Activated CD4-positive, alpha-beta memory T cell treated with anti-CD3 and anti-CD28 coated beads for 36 hours (primary cell): ENCODE results near the gene WWTR1. TPM values are rescaled to one million over a fixed set of nuclear protein-coding genes. Genes with fewer than 3 reads are reported as not detected.

Source experiments
- CTCF ChIA-PET: fragments of 350-600 bp; sonication (Branson Sonifier 250); formaldehyde crosslinking; loops from one replicate; lab custom pipeline; 2021; ENCODE audit warnings: antibody characterized with exemption, inconsistent platforms; lab: Charles Lee
- POLR2A ChIA-PET: fragments of 350-600 bp; sonication (Branson Sonifier 250); formaldehyde crosslinking; loops from one replicate; lab custom pipeline; 2021; ENCODE audit warnings: antibody characterized with exemption; lab: Charles Lee
- DNase-seq: peaks from one replicate; pipeline ENCODE4 v3.0.0-alpha.2; 2020
- H3K27ac Mint-ChIP-seq: one replicate; pipeline ENCODE4 v1.8.0; 2021; ENCODE audit warnings: mixed read lengths
- H3K27me3 Mint-ChIP-seq: one replicate; pipeline ENCODE4 v1.8.0; 2021; ENCODE audit warnings: mixed read lengths
- H3K36me3 Mint-ChIP-seq: one replicate; pipeline ENCODE4 v1.8.0; 2021; ENCODE audit warnings: mixed read lengths
- H3K4me1 Mint-ChIP-seq: one replicate; pipeline ENCODE4 v1.8.0; 2021; ENCODE audit warnings: low read depth, mixed read lengths
- H3K4me3 Mint-ChIP-seq: one replicate; pipeline ENCODE4 v1.8.0; 2021; ENCODE audit warnings: mild to moderate bottlenecking, mixed read lengths
- H3K9me3 Mint-ChIP-seq: one replicate; pipeline ENCODE4 v1.8.0; 2021; ENCODE audit warnings: mixed read lengths
- intact Hi-C: fragments of 100-400 bp; cut with micrococcal nuclease; formaldehyde crosslinking; loops from one replicate; pipeline ENCODE4 v1.15.1; 2023
- total RNA-seq, 2 experiments: library from RNA; stranded (reverse); gene quantifications; one replicate each; pipeline ENCODE4 v1.2.3, GENCODE V29; 2021

The WWTR1 gene
- total RNA-seq, 2 experiments from 2014 or later = 1.0 to 1.2 TPM

DNA sequence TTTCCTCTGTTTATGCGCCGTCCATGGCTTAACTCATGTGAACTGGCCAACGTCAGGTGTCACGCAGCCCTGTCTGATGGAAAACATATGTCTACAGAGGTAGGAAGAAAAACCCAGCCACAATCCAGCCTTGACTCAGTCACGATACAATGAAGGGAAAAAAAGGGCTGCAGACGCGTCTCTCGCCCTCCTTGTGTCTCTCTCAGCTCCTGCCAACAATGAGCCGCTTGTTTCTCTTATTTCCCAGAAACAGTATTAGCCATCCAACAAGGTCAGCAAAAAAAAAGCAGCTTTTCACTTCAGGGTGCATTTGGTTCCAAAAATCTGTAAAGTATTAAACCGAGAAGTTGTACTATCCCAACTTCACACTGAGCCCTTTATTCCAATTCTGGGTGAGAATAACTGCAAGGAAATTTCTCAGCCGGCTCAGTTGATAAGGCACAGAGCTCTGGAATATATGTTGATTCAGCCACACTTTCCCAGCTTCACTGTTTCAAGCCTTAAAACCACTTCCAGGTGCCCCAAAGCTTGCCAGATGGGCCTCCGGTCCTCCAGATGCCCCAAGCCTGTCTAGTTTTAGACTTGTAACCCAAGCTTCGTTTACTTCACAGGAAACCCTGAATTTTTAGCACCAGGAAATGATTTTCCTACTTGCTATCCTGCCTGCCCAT, 103.9 kb downstream of the WWTR1 start:
- Mint-ChIP-seq H3K9me3 (no peaks in the 10 kb centered on the region), H3K27ac (no peak overlapping the region), H3K4me1 (no peaks in the 10 kb centered on the region), H3K36me3 (no peaks in the 10 kb centered on the region), H3K27me3 (peaks cover 3% of the 10 kb centered on the region), H3K4me3 (no peak overlapping the region)
- ChIA-PET CTCF (interaction anchor here (1.1 to 1.2 kb wide), 2 partner anchors 40 to 218 kb away, joined by 3 to 5 read pairs; no protein-coding TSS in a partner anchor), POLR2A (no interaction called here)
- DNase-seq = no peak
- intact Hi-C loops = no loop called here

DNA sequence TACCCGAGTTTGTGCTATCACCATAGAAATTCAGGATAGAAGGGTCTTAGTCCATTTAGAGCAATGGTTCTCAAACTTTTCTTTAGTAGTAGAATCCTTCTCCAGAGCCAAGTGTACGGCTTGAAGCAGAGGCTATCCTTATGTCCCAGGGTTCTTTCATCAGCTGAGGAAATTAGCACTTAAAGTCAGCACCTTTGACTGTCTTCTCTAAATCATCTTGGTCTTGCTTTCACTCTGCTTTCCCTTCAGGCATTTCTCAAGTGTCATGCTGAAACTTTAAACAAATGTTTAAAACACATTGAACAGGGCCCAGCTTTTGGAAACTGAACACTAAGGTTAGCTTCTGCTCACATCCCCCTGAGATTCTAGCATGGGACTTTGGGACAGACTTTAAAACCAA, 105.1 kb downstream of the WWTR1 start:
- Mint-ChIP-seq H3K4me3 (no peak overlapping the region), H3K4me1 (no peaks in the 10 kb centered on the region), H3K27ac (no peak overlapping the region), H3K9me3 (no peaks in the 10 kb centered on the region), H3K36me3 (no peaks in the 10 kb centered on the region), H3K27me3 (peaks cover 1% of the 10 kb centered on the region)
- ChIA-PET CTCF (no interaction called here), POLR2A (no interaction called here)
- intact Hi-C loops = no loop called here
- DNase-seq = no peak

GRCh38 chr3:149551500-149551899, 106.3 kb downstream of the WWTR1 start:
- H3K27ac Mint-ChIP-seq = no peak overlapping the region
- no peaks in the 10 kb centered on the region for H3K9me3 Mint-ChIP-seq
- DNase-seq = no peak
- ChIA-PET POLR2A (no interaction called here), CTCF (no interaction called here)
- H3K36me3 Mint-ChIP-seq = no peaks in the 10 kb centered on the region
- H3K27me3 Mint-ChIP-seq = peaks cover 1% of the 10 kb centered on the region
- intact Hi-C loops = no loop called here
- no peak overlapping the region for H3K4me3 Mint-ChIP-seq
- H3K4me1 Mint-ChIP-seq = no peaks in the 10 kb centered on the region

- ChIA-PET CTCF (no interaction called here), POLR2A (no interaction called here)
- H3K4me1 Mint-ChIP-seq = no peaks in the 10 kb centered on the region
- no peaks in the 10 kb centered on the region for H3K9me3 Mint-ChIP-seq
- no peak overlapping the region for H3K27ac Mint-ChIP-seq
- H3K4me3 Mint-ChIP-seq = no peak overlapping the region
- no peak for DNase-seq
- H3K27me3 Mint-ChIP-seq = peaks cover 1% of the 10 kb centered on the region
- no peaks in the 10 kb centered on the region for H3K36me3 Mint-ChIP-seq
- intact Hi-C loops = no loop called here
Measured at GRCh38 chr3:149548669-149549065, 109.2 kb downstream of the WWTR1 start.

DNA sequence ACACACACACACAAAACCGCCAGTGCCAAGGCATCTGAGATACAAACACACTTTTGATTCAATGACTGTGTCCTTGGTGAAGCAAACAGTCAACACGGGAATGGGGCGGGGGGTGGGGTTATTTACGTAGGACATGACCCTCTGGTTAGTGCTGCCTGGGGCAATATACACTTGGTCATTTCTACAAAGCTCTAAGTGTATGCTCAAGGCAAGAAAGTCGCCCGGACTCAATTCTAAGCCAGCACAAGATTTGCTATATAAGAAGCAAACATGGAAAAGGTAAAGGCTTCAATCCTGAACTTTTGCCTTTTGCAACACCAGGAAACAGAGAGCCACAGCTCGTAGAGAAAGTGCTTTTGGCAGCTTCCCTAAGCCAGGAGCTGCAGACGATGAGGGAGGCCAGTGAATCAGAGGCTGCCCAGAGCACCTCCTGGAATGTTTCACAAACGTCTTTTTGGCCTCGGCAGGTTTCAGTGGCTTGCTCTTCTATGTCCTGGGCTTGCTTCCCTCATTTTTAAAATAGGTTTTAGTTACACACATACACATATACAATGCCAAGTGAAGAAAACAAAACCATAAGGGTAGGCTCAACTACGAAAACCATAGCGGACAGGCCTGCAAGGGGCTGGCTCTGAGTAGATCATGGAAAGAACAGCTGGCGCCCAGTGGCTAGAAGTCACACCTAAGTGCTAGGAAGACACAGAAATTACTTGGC, 109.7 kb downstream of the WWTR1 start:
- ChIA-PET CTCF (interaction anchor here (0.6 kb wide), 1 partner anchor 170 kb away, joined by 5 read pairs; no protein-coding TSS in a partner anchor), POLR2A (no interaction called here)
- H3K36me3 Mint-ChIP-seq = no peaks in the 10 kb centered on the region
- no peak for DNase-seq
- no peak overlapping the region for H3K27ac Mint-ChIP-seq
- intact Hi-C loops = no loop called here
- H3K4me1 Mint-ChIP-seq = no peaks in the 10 kb centered on the region
- H3K9me3 Mint-ChIP-seq = no peaks in the 10 kb centered on the region
- H3K4me3 Mint-ChIP-seq = no peak overlapping the region
- H3K27me3 Mint-ChIP-seq = peaks cover 1% of the 10 kb centered on the region

DNA sequence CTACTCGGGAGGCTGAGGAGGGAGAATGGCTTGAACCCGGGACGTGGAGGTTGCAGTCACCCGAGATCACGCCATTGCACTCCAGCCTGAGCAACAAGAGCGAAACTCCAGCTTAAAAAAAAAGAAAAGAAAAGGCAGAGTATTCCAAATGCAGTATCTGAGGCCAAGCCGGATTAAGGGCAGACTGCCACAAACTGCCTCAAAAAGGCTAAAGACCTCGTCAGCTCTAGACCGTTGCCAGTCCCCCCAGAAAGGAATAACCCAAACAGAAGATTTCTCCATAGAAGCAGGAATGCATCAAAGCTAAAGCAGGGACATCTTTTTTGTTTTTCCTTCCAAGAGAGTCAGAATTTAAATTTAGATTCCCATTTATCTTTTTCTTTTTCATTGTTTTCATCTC, 110.4 kb downstream of the WWTR1 start:
- no peak overlapping the region for H3K4me3 Mint-ChIP-seq
- no peaks in the 10 kb centered on the region for H3K4me1 Mint-ChIP-seq
- intact Hi-C loops = no loop called here
- ChIA-PET POLR2A (no interaction called here), CTCF (interaction anchor here (0.6 to 1.0 kb wide), 2 partner anchors 67 to 170 kb away, joined by 3 to 5 read pairs; no protein-coding TSS in a partner anchor)
- H3K9me3 Mint-ChIP-seq = no peaks in the 10 kb centered on the region
- no peaks in the 10 kb centered on the region for H3K36me3 Mint-ChIP-seq
- peaks cover 1% of the 10 kb centered on the region for H3K27me3 Mint-ChIP-seq
- H3K27ac Mint-ChIP-seq = no peak overlapping the region
- DNase-seq = no peak

DNA sequence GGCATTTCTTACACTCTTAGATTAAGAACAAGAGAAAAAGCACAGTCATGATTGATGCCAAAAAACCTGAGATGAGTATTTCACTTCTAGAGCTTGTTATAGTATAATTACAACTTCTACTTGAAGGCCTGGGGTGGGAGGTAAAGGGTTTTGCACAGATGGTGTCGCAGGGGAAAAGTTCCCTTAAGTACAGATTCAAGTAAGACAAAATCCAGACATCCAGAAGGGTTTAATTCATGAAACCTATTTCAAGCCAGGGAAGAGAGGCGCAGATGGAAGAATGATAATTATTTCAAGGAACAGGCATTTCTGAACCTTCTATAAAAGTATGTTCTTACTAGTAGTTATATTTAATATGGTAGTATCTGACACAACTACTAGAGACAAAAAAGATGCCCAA, 112.8 kb downstream of the WWTR1 start:
- H3K27ac Mint-ChIP-seq = no peak overlapping the region
- no peak for DNase-seq
- H3K4me1 Mint-ChIP-seq = no peaks in the 10 kb centered on the region
- H3K27me3 Mint-ChIP-seq = peaks cover 1% of the 10 kb centered on the region
- ChIA-PET CTCF (no interaction called here), POLR2A (no interaction called here)
- no peaks in the 10 kb centered on the region for H3K36me3 Mint-ChIP-seq
- intact Hi-C loops = no loop called here
- H3K9me3 Mint-ChIP-seq = no peaks in the 10 kb centered on the region
- no peak overlapping the region for H3K4me3 Mint-ChIP-seq

DNA sequence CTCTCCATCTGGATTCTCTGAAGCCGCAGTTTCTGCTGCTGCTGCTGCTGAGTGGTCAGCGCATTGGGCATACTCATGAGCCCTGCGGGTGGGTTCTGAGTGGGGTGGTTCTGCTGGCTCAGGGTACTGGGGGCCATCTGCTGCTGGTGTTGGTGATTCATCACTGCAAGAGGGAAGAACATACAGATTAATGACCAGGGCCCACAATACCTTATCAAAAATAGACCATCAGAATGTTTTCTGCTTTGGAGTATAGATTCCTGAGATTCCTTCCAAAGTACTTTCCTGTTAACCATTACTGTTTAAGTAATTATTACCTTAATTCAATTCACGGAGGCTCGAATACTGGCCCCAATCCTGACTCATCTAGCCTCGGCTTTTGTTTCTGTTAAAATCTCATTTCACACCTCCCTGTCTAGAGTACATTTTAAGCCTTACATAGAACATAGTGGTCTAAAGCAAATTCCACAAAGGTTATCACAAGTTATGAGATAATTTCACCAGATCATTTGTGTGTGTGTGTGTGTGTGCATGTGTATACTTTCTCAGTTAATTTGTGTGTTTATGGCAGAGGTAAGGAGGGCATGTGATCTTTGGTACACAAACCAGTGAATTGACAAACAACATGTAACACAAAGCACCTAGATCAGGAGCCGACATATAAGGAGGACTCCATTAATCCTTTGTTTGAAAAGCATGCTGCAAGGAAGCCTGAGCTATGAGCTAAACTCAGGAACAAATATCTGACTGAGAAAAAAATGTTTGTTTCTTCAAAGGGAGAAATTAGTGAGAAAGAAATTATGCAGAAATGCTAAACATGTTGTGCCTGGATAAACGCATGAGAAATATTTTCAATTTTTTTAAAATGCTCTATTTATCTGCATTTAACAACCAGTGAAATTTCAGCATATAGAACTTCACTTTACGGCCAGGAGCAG, 115.2 kb downstream of the WWTR1 start:
- CTCF ChIA-PET = interaction anchor here (1.1 kb wide), 1 partner anchor 29 kb away, joined by 3 read pairs; no protein-coding TSS in a partner anchor
- no peak overlapping the region for H3K4me3 Mint-ChIP-seq
- H3K27ac Mint-ChIP-seq = no peak overlapping the region
- no peaks in the 10 kb centered on the region for H3K4me1 Mint-ChIP-seq
- intact Hi-C loops = no loop called here
- H3K36me3 Mint-ChIP-seq = no peaks in the 10 kb centered on the region
- no peak for DNase-seq
- POLR2A ChIA-PET = no interaction called here
- no peaks in the 10 kb centered on the region for H3K27me3 Mint-ChIP-seq
- no peaks in the 10 kb centered on the region for H3K9me3 Mint-ChIP-seq

- no peaks in the 10 kb centered on the region for H3K36me3 Mint-ChIP-seq
- ChIA-PET POLR2A (no interaction called here), CTCF (no interaction called here)
- no peaks in the 10 kb centered on the region for H3K4me1 Mint-ChIP-seq
- H3K9me3 Mint-ChIP-seq = no peaks in the 10 kb centered on the region
- DNase-seq = no peak
- no peaks in the 10 kb centered on the region for H3K27me3 Mint-ChIP-seq
- intact Hi-C loops = no loop called here
- H3K27ac Mint-ChIP-seq = no peak overlapping the region
- H3K4me3 Mint-ChIP-seq = no peak overlapping the region
Measured at GRCh38 chr3:149541091-149541491, 116.7 kb downstream of the WWTR1 start.

DNA sequence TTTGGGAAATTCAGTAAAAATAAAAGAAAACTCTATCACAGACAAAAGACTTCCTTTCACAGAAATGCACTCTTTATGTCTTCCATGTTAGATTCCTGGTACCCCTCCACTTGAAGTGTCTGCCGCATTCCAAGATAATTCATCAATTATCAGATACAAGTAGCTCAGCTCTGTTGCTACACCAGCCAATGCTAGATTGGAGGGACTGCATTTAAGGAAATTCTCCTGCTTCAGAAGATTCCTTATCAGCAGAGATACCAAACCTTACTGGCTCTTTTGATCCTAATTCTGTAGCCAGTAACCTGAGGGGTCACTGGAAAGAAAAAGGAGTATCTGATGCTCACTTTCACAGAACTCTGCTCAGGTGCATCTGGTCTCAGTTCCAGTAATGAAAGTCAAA, 119.5 kb downstream of the WWTR1 start:
- H3K9me3 Mint-ChIP-seq = no peaks in the 10 kb centered on the region
- H3K27ac Mint-ChIP-seq = no peak overlapping the region
- no peaks in the 10 kb centered on the region for H3K27me3 Mint-ChIP-seq
- no peak overlapping the region for H3K4me3 Mint-ChIP-seq
- H3K4me1 Mint-ChIP-seq = no peaks in the 10 kb centered on the region
- DNase-seq = no peak
- POLR2A ChIA-PET = no interaction called here
- intact Hi-C loops = no loop called here
- CTCF ChIA-PET = no interaction called here
- H3K36me3 Mint-ChIP-seq = no peaks in the 10 kb centered on the region

GRCh38 chr3:149536429-149536828, 121.4 kb downstream of the WWTR1 start:
- no peak overlapping the region for H3K4me3 Mint-ChIP-seq
- no peaks in the 10 kb centered on the region for H3K9me3 Mint-ChIP-seq
- no peaks in the 10 kb centered on the region for H3K4me1 Mint-ChIP-seq
- no peaks in the 10 kb centered on the region for H3K36me3 Mint-ChIP-seq
- ChIA-PET CTCF (no interaction called here), POLR2A (no interaction called here)
- no peak overlapping the region for H3K27ac Mint-ChIP-seq
- DNase-seq = no peak
- intact Hi-C loops = no loop called here
- no peaks in the 10 kb centered on the region for H3K27me3 Mint-ChIP-seq

GRCh38 chr3:149535333-149535685, 122.5 kb downstream of the WWTR1 start:
- no peak overlapping the region for H3K27ac Mint-ChIP-seq
- CTCF ChIA-PET = interaction anchor here (1.0 to 1.8 kb wide), 2 partner anchors 31 to 273 kb away, joined by 3 to 5 read pairs; no protein-coding TSS in a partner anchor
- no peaks in the 10 kb centered on the region for H3K27me3 Mint-ChIP-seq
- intact Hi-C loops = no loop called here
- no peaks in the 10 kb centered on the region for H3K9me3 Mint-ChIP-seq
- DNase-seq = no peak
- no peaks in the 10 kb centered on the region for H3K36me3 Mint-ChIP-seq
- no peak overlapping the region for H3K4me3 Mint-ChIP-seq
- H3K4me1 Mint-ChIP-seq = no peaks in the 10 kb centered on the region
- POLR2A ChIA-PET = no interaction called here
